ENCODE measurements around the gene TTLL9.
A peak's percentile ranks its signal among the peaks of the same experiment; 100 is the strongest.

TTLL9 gene

DNA sequence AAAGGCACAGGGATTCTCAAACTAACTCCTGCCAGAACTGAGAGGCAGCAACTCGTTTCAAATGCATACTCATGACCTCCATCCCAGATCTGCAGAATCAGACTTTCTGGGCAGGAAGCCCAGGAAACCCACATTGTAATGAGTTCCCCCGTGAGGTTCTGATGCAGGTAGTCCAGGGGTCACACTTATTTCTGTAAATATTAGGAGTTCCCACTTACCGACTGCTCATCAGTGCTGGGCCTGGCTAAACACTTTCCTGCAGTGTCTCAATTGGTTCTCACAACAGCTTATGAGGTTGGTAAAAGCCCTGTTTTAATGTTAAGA lies 11.7 kb upstream of the TTLL9 start:
- H3K4me3 ChIP-seq (ENCODE audit: low read length), result no peak overlapping the region
- TF ChIP-seq ZNF274 (IDR thresholded peaks at IDR 0.05; ENCODE audit: low read depth, low read length), result no peak

DNA sequence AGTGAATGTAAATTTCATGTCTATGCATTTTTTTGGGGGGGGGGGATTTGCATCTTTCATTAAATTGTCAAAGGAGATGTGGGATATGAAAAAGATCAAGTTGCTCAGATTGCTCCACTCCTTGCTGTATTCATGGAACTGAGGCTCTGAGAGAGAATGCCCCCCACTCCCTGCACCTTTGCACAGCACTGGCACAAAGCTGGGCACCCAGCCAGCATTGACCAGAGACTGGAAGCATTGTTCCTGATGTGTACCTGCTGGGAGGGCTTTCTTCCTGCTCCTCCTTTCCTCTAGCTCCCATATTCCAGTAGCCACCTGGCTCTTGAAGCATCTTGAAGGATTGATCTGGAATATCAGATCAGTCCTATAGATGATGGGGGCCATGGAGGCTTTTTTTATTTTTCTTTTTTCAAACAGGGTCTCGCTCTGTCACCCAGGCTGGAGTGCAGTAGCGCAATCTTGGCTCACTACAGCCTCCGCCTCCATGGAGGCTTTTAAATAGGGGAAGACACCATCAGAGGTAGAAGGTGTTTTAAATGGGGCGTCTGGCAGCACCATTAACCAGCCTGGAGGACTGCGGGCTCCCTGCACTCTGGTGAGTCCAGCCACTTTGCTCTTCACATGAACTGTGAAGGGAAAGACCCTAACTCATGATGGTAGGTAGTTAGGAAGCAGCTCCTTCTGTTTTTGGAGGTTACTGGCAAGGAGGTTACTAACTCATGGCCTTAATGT lies 11.0 kb upstream of the TTLL9 start:
- no peak overlapping the region for H3K4me3 ChIP-seq (ENCODE audit: low read length)
- no peak for TF ChIP-seq ZNF274 (IDR thresholded peaks at IDR 0.05; ENCODE audit: low read depth, low read length)

DNA sequence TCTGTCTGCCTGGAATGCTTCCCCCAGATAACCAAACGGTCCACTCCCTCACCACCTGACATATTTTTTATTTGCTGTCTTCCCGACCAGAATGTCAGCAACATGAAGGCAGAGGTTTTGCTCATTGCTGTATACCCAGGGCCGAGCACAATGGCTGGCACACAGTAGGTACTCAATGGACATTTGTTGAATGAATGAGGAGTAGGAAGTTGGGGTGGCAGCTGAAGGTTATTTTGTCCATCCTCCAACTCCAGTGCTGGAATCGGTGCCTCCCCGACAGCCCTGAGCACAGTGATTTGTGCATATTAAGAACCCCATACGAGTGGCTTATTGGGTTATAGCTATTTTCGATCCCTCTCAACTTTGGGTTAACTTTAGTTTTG lies 10.4 kb upstream of the TTLL9 start:
- TF ChIP-seq ZNF274 (IDR thresholded peaks at IDR 0.05; ENCODE audit: low read depth, low read length), result no peak
- H3K4me3 ChIP-seq (ENCODE audit: low read length), result no peak overlapping the region

DNA sequence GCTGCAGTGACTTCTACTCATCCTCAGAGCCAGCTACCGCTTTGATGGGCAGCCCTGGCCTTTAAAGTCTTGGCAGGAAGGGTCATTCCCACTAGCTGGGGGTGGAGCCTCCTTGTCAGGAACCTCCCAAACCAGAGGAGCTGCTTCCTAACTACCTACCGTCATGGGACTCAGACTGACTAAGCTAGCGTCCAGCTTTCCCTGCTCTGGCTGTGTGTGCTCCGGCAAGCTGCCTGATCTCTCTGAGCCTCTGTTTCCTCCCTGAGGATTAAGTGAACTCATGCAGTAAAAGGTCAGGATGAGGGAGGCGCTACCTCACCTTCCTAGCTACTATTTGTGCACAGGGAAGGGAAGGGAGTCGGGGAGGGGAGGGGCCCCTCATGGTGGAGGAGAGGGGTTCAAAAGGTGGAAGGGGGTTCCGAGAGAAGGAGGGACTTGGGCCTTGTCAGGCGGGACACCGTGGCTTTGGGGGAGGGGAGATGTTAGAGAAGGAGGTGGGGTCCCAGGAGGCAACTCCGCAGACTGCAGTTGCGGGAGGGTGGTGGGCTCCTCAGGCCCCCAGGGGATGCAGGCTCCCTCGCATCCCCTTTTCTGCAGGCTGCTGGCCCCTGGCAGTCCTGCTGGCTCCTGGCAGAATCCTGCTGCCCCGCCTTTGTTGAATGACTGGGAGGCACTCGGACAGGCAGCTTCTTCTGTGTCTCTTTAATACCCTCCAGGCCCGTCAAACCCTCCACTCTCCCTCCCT lies 9.9 kb upstream of the TTLL9 start:
- H3K4me3 ChIP-seq (ENCODE audit: low read length), result no peak overlapping the region
- no peak for TF ChIP-seq ZNF274 (IDR thresholded peaks at IDR 0.05; ENCODE audit: low read depth, low read length)

DNA sequence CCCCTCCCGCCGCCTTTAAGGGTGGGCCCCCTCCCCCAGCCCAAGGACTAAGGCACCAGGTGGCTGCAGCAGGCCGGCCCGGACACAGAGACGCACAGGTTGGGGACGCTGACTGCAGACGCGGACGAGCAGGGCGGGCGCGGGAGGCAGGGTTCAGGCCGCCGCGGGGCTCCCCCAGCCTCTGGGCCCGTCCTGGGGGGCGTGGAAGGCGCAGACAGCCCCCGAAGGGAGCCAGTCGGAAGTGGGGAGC lies 9.4 kb upstream of the TTLL9 start:
- peak overlapping the region; percentile 48; the same call in 1 of the 2 replicates for H3K4me3 ChIP-seq (ENCODE audit: low read length)
- no peak for TF ChIP-seq ZNF274 (IDR thresholded peaks at IDR 0.05; ENCODE audit: low read depth, low read length)

DNA sequence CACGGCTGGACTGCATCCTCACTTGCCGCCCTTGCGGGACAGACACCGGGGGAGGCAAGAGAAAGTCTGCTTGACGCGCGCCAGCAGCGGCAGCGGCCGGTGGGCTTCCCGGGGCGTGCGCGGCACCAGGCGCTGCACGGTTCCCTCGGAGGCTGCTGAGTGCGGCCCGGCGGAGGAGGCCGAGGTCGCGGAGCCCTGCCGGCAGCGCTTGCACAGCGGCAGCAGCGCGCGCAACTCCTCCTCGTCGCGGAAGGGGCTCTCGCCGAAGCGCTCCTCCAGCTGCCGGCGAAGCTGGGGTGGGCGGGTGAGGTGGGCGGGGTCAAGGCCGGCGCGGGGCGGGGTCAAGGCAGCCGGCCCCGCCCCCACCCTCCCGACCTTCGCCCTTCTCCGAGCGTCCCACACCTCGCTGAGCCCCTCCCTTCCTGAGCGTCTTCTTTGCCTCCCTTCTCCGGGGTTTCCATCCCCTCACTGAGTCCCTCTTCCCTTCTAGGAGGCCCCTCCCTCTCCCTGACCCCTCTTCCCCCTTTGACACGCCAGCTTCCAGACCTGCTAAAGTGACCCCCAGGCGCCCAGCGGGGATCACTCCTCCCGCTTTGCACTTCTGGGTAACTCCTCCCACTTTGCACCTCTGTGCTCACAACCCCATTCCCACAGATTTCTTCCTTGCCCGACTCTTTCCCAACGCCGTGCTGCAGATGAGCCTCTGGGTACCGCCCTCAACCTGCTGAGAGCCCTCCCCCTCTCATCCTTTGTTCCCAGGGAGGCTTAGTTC lies 8.9 kb upstream of the TTLL9 start:
- peak overlapping the region; percentile 48; the same call in 1 of the 2 replicates for H3K4me3 ChIP-seq (ENCODE audit: low read length)

DNA sequence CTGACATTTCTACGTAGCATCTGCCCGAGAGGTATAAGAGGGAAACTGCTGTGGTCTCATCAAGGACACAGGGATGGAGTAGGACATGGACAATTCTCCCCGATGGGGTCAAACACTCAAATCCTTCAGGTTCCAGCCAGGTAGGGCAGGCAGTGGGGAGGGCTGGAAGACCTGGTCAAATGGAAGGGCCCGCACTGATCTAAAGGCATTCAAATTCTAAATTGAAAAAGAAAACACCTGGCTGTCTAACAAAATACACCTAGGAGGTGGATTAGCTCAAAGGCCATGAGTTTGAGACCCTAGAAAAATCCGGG lies 8.3 kb upstream of the TTLL9 start:
- H3K4me3 ChIP-seq (ENCODE audit: low read length), result no peak overlapping the region
- TF ChIP-seq ZNF274 (IDR thresholded peaks at IDR 0.05; ENCODE audit: low read depth, low read length), result no peak

More for the DNA sequence above, 8.9 kb upstream of the TTLL9 start:
- no peak for TF ChIP-seq ZNF274 (IDR thresholded peaks at IDR 0.05; ENCODE audit: low read depth, low read length)

DNA sequence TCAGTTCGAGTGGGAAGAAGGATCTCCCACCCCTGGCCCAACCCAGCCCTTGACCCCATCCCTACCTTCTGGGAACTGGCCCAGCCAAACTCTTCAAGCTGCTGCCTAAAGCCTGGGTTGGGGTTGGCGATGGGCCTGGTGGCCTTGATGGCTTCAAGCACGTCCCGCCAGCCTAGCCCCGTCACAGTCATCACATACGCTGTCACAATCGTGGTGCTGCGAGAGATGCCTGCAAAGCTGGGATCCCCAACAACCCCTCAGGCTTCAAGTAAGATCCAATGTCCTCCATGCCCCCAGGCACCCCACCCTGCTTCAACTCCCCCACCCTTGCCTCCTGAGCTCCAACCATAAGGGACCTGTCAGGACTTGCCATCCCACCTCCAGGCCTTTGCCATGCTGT lies 7.9 kb upstream of the TTLL9 start:
- no peak for TF ChIP-seq ZNF274 (IDR thresholded peaks at IDR 0.05; ENCODE audit: low read depth, low read length)
- H3K4me3 ChIP-seq (ENCODE audit: low read length), result no peak overlapping the region

DNA sequence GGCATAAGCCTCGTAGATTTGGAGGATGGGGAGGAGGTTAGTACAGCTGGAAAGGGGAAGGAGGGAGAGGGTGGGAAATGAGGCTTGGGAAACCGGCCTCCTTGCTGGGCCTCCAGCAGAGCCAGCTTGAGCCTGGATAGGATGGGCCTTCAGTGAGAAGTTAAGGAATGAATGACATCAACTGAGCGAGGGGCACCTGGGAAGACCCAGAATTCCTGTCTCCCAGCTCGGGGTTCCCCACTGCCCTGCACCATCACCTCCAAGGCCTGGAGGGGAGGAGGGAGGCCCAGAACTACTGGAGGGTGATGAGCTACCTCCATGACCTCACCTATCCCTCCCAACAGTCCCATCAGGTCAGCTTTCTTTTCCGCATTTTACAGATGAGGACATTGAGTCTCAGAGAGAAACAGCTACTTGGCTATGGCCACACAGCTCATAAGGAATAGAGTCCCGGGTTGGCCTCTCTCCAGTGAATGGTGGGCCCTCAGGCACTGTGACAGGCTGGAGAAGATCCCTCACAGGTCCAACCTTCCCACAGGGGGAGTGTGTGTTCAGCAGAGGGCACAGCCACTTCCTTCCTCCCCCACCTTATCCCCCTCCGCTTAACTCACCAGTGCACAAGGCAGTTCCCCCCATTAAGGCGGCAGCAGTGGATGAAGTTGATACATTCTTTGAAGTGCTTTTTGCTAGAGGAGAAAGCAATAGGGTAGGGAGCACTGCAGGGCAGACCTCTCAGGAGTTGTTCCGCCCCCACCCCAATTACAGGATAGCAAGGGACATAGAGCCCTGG lies 6.9 kb upstream of the TTLL9 start:
- H3K4me3 ChIP-seq (ENCODE audit: low read length), result no peak overlapping the region
- TF ChIP-seq ZNF274 (IDR thresholded peaks at IDR 0.05; ENCODE audit: low read depth, low read length), result no peak

DNA sequence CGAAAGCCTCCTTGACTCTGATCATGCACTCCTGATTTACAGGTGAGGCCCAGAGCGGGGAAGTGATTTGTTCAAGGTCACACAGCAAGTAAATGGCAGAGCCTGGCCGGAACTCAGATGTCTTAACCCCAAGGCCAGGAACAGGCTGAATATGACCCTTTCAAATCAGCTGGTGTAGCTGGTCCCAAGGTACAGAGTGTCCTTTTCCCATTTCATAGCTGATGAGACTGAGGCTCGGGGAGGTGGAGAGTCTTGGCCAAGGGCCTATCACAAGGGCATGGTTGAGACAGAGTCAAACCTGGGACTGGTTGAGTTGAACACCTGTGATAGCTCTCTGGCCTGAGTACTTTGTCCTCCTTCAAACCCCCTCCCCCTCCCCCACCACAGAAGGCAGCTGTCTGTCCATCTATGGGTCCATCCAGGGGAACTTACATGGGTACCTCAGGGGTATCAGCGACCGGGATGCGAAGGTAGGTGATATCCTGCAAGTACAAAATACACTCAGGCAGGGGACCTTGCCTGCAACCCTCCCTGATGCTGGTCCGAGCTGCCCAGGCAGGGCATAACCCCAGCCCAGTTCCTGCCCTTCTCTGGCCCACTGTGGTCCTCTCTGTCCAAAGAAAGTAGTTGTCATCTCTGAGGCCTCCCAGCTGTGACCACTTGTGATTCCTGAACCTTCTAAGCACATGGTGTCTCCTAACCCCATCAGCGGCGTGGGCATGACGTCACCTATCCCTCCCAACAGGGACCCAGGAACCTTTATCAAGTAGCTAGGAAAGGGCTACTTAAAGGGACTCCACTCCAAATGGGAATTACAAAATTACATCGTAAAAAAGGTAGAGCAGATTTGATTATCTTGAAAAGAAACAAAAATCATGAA lies 5.7 kb upstream of the TTLL9 start:
- no peak overlapping the region for H3K4me3 ChIP-seq (ENCODE audit: low read length)
- TF ChIP-seq ZNF274 (IDR thresholded peaks at IDR 0.05; ENCODE audit: low read depth, low read length), result no peak

DNA sequence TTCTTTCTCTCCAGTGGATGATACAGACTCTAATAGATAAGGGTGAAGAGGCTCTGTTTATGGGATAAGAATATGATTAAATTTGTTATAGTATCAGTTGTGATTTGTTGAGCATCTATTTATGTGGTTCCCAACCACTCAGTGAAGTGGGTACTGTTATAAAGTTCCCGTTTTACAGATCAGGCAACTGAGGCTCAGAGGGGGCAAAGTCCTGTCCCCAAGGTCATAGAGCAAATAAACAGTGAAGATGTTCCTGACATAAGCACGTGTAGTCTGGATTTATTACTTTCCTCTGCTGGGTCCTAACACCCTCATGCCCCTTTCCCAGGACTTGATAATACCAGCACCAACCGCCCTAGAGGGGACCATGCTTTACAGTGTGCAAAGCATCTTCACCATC lies 4.2 kb upstream of the TTLL9 start:
- H3K4me3 ChIP-seq (ENCODE audit: low read length), result no peak overlapping the region
- no peak for TF ChIP-seq ZNF274 (IDR thresholded peaks at IDR 0.05; ENCODE audit: low read depth, low read length)

DNA sequence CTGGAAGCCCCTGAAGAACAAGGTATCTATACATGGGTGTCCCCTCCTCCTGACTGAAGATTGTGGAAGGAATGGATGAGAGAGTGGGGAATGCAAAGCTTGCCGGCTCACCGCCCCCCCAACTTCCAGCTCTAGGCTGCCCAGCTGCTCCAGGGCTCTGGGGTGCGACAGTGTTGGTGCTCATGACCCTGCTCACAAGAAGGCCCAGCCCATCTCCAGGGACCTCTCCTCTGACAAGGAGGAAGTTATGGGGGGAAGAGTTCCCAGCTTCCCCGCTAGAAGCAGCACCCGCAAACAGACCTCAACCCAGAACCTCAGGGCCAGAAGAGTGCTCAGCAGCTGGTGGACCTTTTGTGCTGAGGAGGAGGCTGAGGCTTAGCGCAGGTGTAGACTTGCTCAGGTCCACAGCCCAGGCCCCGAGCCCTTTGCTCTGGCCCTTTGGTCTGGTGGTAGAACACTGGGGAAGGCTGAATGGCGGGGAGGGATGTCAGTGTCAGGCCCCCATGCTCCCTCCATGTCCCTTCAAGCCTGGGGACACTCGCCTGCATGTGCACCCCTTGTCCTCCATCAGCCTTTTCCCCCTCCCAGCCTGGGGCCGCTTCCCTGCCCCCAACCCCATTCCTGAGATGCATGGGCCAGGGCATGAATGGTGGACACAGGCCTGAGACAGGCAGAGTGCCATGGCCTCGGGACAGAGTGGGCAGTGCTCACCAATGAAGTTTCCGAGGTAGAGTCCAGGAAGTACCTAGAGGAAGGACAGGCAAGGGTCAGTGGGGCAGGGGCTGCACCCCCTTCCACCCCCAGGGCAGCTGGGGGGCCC lies 1.4 kb upstream of the TTLL9 start:
- no peak overlapping the region for H3K4me3 ChIP-seq (ENCODE audit: low read length)
- no peak for TF ChIP-seq ZNF274 (IDR thresholded peaks at IDR 0.05; ENCODE audit: low read depth, low read length)

DNA sequence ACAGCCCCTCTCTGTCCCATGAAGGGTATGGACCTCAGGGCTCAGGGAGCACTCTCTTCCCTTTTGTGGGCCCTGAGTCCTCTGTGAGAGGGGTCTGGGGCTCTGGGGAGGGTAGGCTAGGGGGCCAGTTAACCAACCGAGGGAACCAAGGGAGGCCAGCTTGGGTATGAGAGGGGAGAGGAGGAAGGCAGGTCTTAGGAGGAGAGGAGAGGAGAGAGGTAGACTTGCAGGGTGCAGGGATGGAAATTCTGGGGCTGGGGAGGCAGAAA lies 827 bp upstream of the TTLL9 start:
- TF ChIP-seq ZNF274 (IDR thresholded peaks at IDR 0.05; ENCODE audit: low read depth, low read length), result no peak
- H3K4me3 ChIP-seq (ENCODE audit: low read length), result no peak overlapping the region

Data from GM08714 (cell line).